Progenitor cell of endocrine pancreas (in vitro differentiated cells): ENCODE measurements around the gene KLF4. TPM values are rescaled to one million over a fixed set of nuclear protein-coding genes. Genes with fewer than 3 reads are reported as not detected.
A peak's percentile ranks its signal among the peaks of the same experiment; 100 is the strongest.

Source experiments
- DNase-seq: peaks from one replicate; pipeline ENCODE4 v3.0.0; 2021; ENCODE audit warnings: low spot score; ENCODE audit not compliant: unreplicated experiment
- H3K27ac Mint-ChIP-seq: 2 replicates; pipeline ENCODE4 v1.8.0; 2021; ENCODE audit warnings: mild to moderate bottlenecking, moderate library complexity, mixed read lengths
- H3K27me3 Mint-ChIP-seq: 2 replicates; pipeline ENCODE4 v1.8.0; 2021; ENCODE audit warnings: mixed read lengths
- H3K36me3 Mint-ChIP-seq: 2 replicates; pipeline ENCODE4 v1.8.0; 2022; ENCODE audit warnings: mixed read lengths; ENCODE audit not compliant: insufficient read depth
- H3K4me1 Mint-ChIP-seq: 2 replicates; pipeline ENCODE4 v1.8.0; 2021; ENCODE audit warnings: low read depth, mixed read lengths
- H3K4me3 Mint-ChIP-seq: 2 replicates; pipeline ENCODE4 v1.8.0; 2021; ENCODE audit warnings: low read depth, mild to moderate bottlenecking, moderate library complexity, mixed read lengths
- H3K9me3 Mint-ChIP-seq: 2 replicates; pipeline ENCODE4 v1.8.0; 2021; ENCODE audit warnings: low read depth, mixed read lengths
- CTCF ChIP-seq: fragments of 200-600 bp; sonication (generic); IDR thresholded peaks from one replicate; pipeline ENCODE4 v1.5.0; 2021; ENCODE audit warnings: antibody characterized with exemption, mild to moderate bottlenecking; ENCODE audit not compliant: unreplicated experiment
- total RNA-seq: library from RNA; stranded (reverse); gene quantifications from 2 replicates; pipeline ENCODE4 v1.2.1, GENCODE V29; 2021

The KLF4 gene
- total RNA-seq, 1 donor from 2014 or later = 9.2 TPM

GRCh38 chr9:107485458-107486043, 4.0 kb downstream of the KLF4 start:
- DNase-seq = no peak
- H3K4me1 Mint-ChIP-seq = peaks cover 5% of the 10 kb centered on the region
- TF ChIP-seq CTCF = no peak
- no peak overlapping the region for H3K4me3 Mint-ChIP-seq
- H3K36me3 Mint-ChIP-seq = peaks cover 7% of the 10 kb centered on the region
- no peak overlapping the region for H3K27ac Mint-ChIP-seq
- peaks cover 68% of the 10 kb centered on the region for H3K27me3 Mint-ChIP-seq
- H3K9me3 Mint-ChIP-seq = no peaks in the 10 kb centered on the region

- Mint-ChIP-seq H3K4me3 (no peak overlapping the region), H3K36me3 (peaks cover 7% of the 10 kb centered on the region), H3K9me3 (no peaks in the 10 kb centered on the region), H3K4me1 (peaks cover 2% of the 10 kb centered on the region), H3K27ac (no peak overlapping the region), H3K27me3 (peaks cover 72% of the 10 kb centered on the region)
- peak; percentile 69 for TF ChIP-seq CTCF
- DNase-seq = no peak
Observed at GRCh38 chr9:107484117-107484723, 5.3 kb downstream of the KLF4 start.

- Mint-ChIP-seq H3K27me3 (peaks cover 72% of the 10 kb centered on the region), H3K9me3 (no peaks in the 10 kb centered on the region), H3K36me3 (peaks cover 7% of the 10 kb centered on the region), H3K27ac (no peak overlapping the region), H3K4me3 (no peak overlapping the region), H3K4me1 (peaks cover 2% of the 10 kb centered on the region)
- DNase-seq = no peak
- no peak for TF ChIP-seq CTCF
Observed at GRCh38 chr9:107483666-107484065, 5.9 kb downstream of the KLF4 start.

- peaks cover 67% of the 10 kb centered on the region for H3K27me3 Mint-ChIP-seq
- no peak overlapping the region for H3K27ac Mint-ChIP-seq
- no peak for DNase-seq
- no peaks in the 10 kb centered on the region for H3K9me3 Mint-ChIP-seq
- no peak for TF ChIP-seq CTCF
- H3K4me3 Mint-ChIP-seq = no peak overlapping the region
- H3K4me1 Mint-ChIP-seq = no peaks in the 10 kb centered on the region
- H3K36me3 Mint-ChIP-seq = peaks cover 5% of the 10 kb centered on the region
Observed at GRCh38 chr9:107481035-107481434, 8.5 kb downstream of the KLF4 start.

- no peak for TF ChIP-seq CTCF
- Mint-ChIP-seq H3K9me3 (no peaks in the 10 kb centered on the region), H3K36me3 (peaks cover 2% of the 10 kb centered on the region), H3K4me1 (no peaks in the 10 kb centered on the region), H3K4me3 (no peak overlapping the region), H3K27me3 (peaks cover 66% of the 10 kb centered on the region), H3K27ac (no peak overlapping the region)
- DNase-seq = no peak
Observed at GRCh38 chr9:107480386-107480789, 9.2 kb downstream of the KLF4 start.
